OCI-M1 (cell line): Measurements from ENCODE around the gene MKLN1.

Experiments
- DNase-seq: peaks from one replicate; lab custom pipeline; 2025; lab: John Stamatoyannopoulos, UW

MKLN1 gene

GRCh38 chr7:131354390-131354789 lies 26.7 kb downstream of the MKLN1 start:
- peak; percentile 4 for DNase-seq

- peak; percentile 37 for DNase-seq
Observed at GRCh38 chr7:131355917-131356777, 28.5 kb downstream of the MKLN1 start.

- no peak for DNase-seq
Observed at GRCh38 chr7:131357282-131357880, 29.7 kb downstream of the MKLN1 start.

DNA sequence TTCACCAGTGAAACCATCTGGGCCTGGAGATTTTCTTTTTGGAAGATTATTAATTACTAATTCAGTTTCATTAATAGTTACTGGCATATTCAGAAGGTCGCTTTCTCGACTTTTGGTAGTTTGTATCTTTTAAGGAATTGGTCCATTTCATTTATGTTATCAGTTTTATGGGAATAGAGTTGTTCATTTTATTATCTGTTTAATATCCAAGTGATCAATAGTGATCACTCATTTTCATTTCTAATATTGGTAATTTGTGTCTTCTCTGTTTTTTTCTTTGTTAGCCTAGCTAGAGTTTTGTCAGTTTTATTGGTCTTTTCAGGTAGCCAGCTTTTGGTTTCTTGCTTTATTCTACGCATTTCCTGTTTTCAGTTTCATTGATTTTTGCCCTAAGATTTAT lies 31.0 kb downstream of the MKLN1 start:
- no peak for DNase-seq

GRCh38 chr7:131359136-131359776 lies 31.6 kb downstream of the MKLN1 start:
- no peak for DNase-seq

DNA sequence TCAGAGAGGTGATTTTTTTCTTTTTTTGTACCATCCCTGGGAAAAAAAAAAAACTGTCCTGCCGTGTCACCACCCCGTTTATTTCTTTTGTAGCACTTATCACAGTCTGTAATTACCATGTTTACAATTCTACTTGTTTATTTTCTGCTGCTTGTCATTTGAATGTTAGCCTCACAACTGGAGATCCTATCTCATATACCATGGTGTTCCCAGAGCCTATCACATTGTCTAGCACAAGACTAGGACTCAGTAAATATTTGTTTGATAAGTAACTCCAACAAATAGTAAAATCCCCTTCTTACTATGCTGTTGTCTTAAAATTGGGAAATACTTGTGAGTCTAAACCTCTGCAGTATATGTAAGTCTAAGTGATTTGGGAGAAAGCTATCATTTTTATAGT lies 36.0 kb downstream of the MKLN1 start:
- DNase-seq, result no peak

- DNase-seq, result no peak
Observed at GRCh38 chr7:131364767-131365344, 37.2 kb downstream of the MKLN1 start.

DNA sequence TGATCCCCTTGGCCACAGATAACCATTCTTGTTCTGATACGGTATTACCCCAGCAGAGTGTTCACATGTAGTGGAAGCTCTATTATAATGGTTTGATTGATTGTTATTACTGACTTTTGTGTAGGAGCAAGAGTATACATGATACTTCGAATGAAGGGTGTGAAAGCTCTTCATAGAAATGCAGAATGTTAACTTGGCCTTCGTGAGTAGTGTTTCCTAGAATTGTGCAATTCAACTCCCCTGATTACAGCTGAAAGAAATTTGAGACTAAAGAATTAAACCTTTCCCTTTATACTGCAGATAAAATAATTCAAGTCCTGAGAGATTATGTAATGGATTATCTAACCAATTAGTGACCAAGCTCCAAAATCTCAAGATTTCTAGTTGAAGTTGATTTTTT lies 38.2 kb downstream of the MKLN1 start:
- DNase-seq, result peak; percentile 30

DNA sequence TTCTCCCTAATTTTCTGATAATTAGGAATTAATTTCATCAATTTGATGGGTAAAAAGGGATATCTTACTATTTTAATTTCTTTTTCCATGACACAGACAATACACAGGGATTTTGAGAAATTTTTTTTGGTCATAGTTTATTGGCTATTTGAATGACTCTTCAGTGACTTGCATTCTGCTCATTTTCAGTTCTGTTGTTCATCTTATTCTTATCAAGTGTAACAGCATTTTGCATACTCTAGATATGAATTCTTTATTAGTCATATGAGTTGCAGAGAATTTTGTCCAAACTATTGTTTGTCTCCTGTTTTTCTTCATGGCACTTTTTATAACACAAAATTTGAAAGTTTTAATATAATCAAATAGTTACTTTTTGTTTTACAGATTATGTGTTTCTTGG lies 41.7 kb downstream of the MKLN1 start:
- DNase-seq, result peak; percentile 11

DNA sequence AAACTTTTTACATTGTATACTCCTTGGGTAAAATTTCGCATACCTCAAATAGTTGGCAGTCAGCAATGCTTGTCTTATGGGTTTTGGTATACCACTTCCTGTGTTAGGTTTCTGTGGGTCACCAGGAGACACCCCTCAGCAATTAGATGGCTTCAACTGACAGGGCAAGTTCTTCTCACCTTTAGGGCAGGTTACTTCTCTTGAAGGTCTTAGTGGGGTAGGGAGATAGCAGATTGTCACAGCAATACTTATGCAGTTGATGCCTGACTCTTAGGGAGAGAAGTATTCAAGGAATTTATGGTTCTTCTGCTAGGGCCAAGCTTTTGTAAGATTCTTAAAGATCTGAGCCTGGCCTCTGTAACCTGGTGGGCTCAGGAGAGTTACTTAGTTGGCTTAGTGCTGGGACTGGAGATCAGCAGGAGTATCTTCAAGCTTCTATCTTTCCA lies 42.9 kb downstream of the MKLN1 start:
- DNase-seq, result no peak

GRCh38 chr7:131371411-131371810 lies 43.7 kb downstream of the MKLN1 start:
- DNase-seq, result no peak

DNA sequence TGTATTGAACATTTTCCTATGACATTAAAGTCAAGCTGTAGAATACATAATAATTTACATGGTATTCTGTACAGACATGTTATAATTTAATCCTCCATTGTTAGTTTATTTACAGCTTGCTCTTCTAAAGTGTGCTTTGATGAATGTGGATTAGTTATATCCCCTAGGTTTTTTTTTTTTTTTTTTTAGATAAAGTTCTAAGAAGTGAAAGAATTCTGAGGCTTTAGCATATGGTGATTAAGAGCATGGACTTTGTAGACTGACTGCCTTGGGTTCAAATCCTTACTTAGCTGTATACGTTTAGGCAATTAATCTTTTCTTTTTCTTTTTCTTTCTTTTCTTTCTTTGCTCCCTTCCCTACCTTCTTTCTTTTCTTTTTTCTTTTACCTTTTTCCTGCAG lies 44.9 kb downstream of the MKLN1 start:
- DNase-seq, result no peak

DNA sequence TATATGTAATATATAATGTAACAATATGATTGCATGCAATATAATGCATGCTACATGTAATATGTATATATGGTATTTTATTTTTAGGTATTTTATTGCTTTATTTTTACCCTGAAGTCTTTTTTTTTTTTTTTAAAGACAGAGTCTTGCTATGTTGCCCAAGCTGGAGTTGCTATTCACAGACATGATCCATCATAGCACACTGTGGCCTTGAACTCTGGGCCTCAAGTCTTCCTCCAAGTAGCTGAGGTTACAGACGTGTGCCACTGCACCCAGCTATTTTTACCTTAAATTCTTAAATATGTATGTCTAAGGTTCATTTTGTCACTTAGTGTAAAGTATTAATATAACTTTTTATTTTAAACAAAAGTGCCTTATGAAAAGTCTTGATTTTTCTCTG lies 47.1 kb downstream of the MKLN1 start:
- DNase-seq, result no peak

DNA sequence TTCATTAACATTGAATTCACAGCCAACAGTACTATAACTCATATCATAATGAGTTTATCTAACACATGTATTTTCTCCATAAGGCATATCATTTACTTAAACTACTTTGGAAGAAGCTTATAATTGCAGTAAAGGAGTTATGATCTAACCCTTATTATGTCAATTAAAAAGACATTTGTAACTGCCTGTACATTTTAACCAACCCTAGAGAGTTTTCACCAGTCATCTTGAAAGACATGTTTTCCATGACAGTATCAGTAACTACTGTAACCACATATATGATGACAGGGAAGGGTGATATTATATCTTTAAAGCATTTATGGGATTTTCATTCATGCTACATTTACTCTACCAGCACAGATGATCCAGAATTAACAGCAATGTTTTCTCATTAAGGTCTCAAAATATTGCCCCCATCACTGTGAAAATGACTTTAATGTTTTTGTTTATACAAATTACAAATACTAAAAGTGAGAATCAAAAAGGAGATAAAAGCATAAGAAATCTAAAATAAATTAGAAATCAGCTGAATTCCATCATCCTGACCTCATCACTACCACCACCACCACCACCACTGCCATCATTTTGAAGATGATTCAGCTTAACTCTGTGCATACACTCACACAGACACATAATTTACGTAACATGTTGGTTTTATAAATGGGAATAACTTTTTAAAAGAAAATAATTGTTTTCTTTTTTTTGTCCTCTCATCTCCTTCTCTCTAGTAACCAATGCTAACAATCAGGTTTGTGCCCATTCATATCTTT lies 53.6 kb downstream of the MKLN1 start:
- no peak for DNase-seq

DNA sequence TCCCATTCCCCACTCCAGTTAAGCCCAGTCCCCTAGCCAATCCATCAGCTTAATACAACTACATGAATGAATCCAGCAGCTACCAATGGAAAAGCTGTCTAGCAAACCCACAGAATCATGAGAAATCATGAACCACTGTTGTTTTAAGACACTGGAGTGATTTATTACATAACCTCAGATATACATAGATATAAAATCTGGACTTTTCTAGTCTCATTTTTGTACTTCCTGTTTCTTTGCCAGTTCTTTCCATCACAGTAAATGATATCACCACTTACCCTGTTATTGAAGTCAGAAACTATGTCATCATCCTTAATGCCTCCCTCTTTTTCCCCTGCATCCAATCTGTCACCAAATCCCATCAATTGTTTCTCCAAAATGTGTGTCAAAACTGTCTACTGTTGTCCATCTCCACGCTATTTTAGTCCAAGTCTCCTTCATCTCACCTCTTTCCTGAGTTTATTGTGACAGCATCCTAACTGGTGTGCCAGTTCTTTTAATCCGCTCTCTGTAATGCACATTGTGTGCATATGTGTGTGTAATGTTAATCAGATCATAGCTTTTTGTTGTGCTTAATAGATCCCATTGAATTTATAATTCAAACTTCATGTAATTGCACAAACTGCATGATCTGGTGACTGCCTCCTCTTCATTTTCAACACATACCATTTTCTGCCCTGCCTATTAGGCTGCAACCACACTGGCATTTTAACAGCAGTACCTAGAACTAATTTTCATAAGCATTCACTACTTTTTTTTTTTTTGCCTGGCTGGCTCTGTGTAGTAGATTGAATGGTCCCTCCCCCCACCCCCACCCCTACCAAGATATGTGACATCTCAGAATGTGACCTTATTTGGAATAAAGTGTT lies 56.0 kb downstream of the MKLN1 start:
- peak; percentile 77 for DNase-seq

GRCh38 chr7:131384286-131384635 lies 56.6 kb downstream of the MKLN1 start:
- DNase-seq, result no peak

- DNase-seq, result no peak
Observed at GRCh38 chr7:131385039-131385605, 57.4 kb downstream of the MKLN1 start.

GRCh38 chr7:131388126-131388525 lies 60.5 kb downstream of the MKLN1 start:
- no peak for DNase-seq

GRCh38 chr7:131390275-131390674 lies 62.6 kb downstream of the MKLN1 start:
- no peak for DNase-seq

- no peak for DNase-seq
Observed at GRCh38 chr7:131391145-131391544, 63.5 kb downstream of the MKLN1 start.
